ENCODE data around the gene NMRAL1.

GRCh38 chr16:4455951-4456350, 18.5 kb downstream of the NMRAL1 start:
- TF ChIP-seq CTCF (IDR thresholded peaks at IDR 0.05) (no peak), POLR2A (IDR thresholded peaks at IDR 0.05) (no peak)

Data from uterus (tissue), 2 donors.